ENCODE results near the gene CHD5.

The CHD5 gene

DNA sequence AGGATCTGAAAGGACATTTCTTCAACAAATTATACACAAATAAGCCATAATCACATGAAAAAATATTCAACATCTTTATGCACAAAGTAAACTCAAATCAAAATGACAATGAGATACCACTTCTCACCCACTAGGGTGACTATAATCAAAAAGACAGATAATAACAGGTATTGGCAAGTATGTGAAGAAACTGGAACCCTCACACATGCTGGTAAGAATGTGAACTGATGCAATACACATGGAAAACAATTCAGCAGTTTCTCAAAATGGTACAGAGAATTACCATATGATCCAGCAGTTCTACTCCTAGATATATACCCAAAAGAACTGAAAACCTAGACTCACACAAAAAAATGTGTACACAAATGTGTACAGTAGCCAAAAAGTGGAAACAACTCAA, 62.5 kb downstream of the CHD5 start:
- TF ChIP-seq, protein P1, sequence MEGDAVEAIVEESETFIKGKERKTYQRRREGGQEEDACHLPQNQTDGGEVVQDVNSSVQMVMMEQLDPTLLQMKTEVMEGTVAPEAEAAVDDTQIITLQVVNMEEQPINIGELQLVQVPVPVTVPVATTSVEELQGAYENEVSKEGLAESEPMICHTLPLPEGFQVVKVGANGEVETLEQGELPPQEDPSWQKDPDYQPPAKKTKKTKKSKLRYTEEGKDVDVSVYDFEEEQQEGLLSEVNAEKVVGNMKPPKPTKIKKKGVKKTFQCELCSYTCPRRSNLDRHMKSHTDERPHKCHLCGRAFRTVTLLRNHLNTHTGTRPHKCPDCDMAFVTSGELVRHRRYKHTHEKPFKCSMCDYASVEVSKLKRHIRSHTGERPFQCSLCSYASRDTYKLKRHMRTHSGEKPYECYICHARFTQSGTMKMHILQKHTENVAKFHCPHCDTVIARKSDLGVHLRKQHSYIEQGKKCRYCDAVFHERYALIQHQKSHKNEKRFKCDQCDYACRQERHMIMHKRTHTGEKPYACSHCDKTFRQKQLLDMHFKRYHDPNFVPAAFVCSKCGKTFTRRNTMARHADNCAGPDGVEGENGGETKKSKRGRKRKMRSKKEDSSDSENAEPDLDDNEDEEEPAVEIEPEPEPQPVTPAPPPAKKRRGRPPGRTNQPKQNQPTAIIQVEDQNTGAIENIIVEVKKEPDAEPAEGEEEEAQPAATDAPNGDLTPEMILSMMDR (IDR thresholded peaks at IDR 0.05): no peak
- no peak for TF ChIP-seq ZFX (IDR thresholded peaks at IDR 0.05; ENCODE audit: borderline replicate concordance)
- H3K27ac ChIP-seq: no peak overlapping the region

DNA sequence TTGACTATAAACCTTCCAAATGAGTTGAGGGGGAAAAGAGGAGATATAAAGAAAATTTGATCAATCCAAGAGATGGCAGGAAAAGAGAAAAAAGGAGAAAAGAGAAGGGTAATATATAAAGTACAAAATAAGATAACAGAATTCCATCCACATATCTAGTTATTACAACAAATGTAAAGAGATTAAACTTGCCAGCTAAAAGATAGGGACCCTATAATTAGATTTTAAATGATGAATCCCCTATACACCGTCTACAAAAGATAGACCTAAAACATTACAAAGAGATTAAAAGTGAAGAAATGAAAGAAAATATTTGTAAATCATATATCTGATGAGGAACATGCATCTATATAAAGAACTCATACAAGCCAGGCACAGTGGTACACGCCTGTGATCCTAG, 63.1 kb downstream of the CHD5 start:
- TF ChIP-seq, protein P1 (IDR thresholded peaks at IDR 0.05): no peak
- TF ChIP-seq ZFX (IDR thresholded peaks at IDR 0.05; ENCODE audit: borderline replicate concordance): no peak
- no peak overlapping the region for H3K27ac ChIP-seq

DNA sequence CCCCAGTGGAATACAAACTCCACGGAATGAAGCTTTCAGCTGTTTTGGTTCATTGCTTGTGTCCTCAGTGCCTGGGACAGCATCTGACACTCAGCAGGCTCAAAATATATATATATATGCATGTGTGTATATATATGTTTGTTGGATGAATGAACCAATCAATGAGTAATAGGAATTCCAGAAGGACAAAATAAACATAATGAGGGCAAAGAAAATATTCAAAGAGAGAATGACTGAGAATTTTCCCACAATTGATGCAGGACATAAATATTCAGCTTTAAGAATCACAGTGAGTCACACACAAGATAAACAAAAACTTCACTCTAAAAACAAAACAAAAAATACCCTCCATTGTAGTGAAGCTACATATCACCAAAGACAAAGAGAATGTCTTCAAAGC, 64.0 kb downstream of the CHD5 start:
- no peak overlapping the region for H3K27ac ChIP-seq
- no peak for TF ChIP-seq ZFX (IDR thresholded peaks at IDR 0.05; ENCODE audit: borderline replicate concordance)
- TF ChIP-seq, protein P1 (IDR thresholded peaks at IDR 0.05): no peak

DNA sequence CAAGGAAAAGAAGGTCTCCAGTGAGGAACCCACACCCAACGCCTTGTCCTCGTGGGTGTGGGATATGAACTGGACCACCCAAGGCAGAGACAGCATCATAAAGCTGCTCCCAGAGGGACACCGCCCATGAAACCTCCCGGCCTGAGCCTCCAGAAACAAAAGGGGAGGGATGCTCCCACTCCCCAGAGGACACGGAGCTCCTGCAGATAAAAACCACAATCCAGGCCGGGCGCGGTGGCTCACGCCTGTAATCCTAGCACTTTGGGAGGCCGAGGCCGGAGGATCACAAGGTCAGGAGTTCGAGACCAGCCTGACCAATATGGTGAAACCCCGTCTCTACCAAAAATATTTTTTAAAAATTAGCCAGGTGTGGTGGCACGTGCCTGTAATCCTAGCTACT, 66.4 kb downstream of the CHD5 start:
- H3K27ac ChIP-seq: no peak overlapping the region
- TF ChIP-seq, protein P1 (IDR thresholded peaks at IDR 0.05): no peak
- no peak for TF ChIP-seq ZFX (IDR thresholded peaks at IDR 0.05; ENCODE audit: borderline replicate concordance)

DNA sequence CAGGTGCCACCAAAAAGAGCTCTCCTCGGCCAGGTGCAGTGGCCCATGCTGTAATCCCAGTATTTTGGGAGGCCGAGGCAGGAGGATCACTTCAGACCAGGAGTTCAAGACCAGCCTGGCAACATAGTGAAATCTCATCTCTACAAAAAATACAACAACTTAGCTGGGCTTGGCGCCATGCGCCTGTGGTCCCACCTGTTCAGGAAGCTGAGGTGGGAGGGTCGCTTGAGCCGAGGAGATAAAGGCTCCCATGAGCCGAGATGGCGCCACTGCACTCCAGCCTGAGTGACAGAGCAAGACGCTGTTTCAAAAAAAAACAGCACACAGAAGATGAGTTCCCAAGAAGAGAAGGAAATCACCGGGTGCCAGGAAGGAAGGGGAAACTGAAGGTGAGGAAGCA, 67.0 kb downstream of the CHD5 start:
- H3K27ac ChIP-seq: no peak overlapping the region
- no peak for TF ChIP-seq ZFX (IDR thresholded peaks at IDR 0.05; ENCODE audit: borderline replicate concordance)
- TF ChIP-seq, protein P1 (IDR thresholded peaks at IDR 0.05): no peak

DNA sequence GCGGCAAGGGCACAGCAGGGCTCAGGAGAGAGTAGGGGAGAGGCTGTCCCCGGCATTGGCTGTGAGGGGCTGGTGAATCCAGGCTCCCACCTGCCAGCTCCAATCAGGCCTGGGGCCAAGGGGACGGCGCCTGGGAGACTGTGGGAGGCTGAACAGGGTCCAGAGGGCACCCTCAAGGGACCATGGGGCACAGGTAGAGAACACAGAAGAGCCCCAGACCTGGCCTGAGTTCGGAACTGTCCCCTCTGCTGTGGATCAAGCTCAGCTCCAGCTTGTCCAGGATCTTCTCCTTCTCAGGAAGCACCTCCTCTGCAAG, 67.5 kb downstream of the CHD5 start:
- TF ChIP-seq, protein P1 (IDR thresholded peaks at IDR 0.05): no peak
- no peak for TF ChIP-seq ZFX (IDR thresholded peaks at IDR 0.05; ENCODE audit: borderline replicate concordance)
- H3K27ac ChIP-seq: no peak overlapping the region

DNA sequence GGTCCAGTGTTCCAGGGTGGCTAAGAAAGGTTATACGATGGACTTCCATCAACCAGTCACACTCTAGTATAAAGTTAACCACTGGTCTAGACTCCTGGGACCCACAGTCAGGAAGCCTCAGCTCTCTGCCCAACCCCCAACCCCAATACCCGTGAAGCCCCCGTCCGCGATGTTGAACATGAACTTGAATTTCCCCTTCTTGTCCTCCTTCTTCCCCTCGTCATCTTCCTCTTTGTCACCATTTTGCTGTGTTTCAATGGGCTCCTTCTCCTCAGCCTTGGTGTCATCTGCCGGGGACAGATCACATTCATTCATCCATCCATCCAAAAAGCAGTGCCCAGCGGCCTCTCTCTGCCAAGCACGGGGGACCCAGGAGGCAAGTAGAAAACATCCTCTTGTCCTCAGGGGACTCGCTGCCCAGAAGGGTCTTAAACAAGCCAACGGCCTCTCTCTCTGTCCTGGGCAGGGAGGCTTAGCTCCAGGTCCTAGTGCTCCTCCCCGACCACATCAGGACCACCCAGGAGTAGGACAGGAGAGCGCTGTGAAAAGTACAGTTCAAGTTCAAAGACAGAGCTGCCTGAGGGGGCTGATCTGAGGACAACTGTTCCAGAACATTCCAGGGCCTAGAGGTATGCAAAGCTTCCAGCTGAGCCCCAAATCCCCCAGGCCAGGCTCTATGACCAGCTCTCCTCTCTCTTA, 68.0 kb downstream of the CHD5 start:
- H3K27ac ChIP-seq: no peak overlapping the region
- TF ChIP-seq, protein P1 (IDR thresholded peaks at IDR 0.05): no peak
- no peak for TF ChIP-seq ZFX (IDR thresholded peaks at IDR 0.05; ENCODE audit: borderline replicate concordance)
